Activated CD8-positive, alpha-beta T cell treated with anti-CD3 and anti-CD28 coated beads, Interleukin-2, amount 10 ng/mL, durations not matched to agents 7 days and 5 days (primary cell): ENCODE data around the gene NR2F1. TPM values are rescaled to one million over a fixed set of nuclear protein-coding genes. Genes with fewer than 3 reads are reported as not detected.

Source experiments
- ATAC-seq: fragments of 150-1000 bp; cut with Tn5 transposase; one replicate; pipeline ENCODE4 v1.10.0; 2021; ENCODE audit warnings: moderate library complexity
- CTCF ChIA-PET: fragments of 350-600 bp; sonication (Branson Sonifier 250); formaldehyde crosslinking; loops from one replicate; lab custom pipeline; 2021; ENCODE audit warnings: antibody characterized with exemption; lab: Charles Lee
- POLR2A ChIA-PET: fragments of 350-600 bp; sonication (Branson Sonifier 250); formaldehyde crosslinking; loops from one replicate; lab custom pipeline; 2021; ENCODE audit warnings: antibody characterized with exemption; lab: Charles Lee
- DNase-seq: peaks from one replicate; pipeline ENCODE4 v3.0.0-alpha.2; 2020
- H3K27ac Mint-ChIP-seq: one replicate; pipeline ENCODE4 v1.8.0; 2021; ENCODE audit warnings: mild to moderate bottlenecking, mixed read lengths
- H3K27me3 Mint-ChIP-seq: one replicate; pipeline ENCODE4 v1.8.0; 2021; ENCODE audit warnings: low read depth, mixed read lengths
- H3K36me3 Mint-ChIP-seq: one replicate; pipeline ENCODE4 v1.8.0; 2021; ENCODE audit warnings: low read depth, mixed read lengths
- H3K4me1 Mint-ChIP-seq: one replicate; pipeline ENCODE4 v1.8.0; 2021; ENCODE audit warnings: low read depth, mixed read lengths
- H3K4me3 Mint-ChIP-seq: one replicate; pipeline ENCODE4 v1.8.0; 2021; ENCODE audit warnings: mild to moderate bottlenecking, mixed read lengths
- H3K9me3 Mint-ChIP-seq: one replicate; pipeline ENCODE4 v1.8.0; 2022; ENCODE audit warnings: mixed read lengths; ENCODE audit not compliant: insufficient read depth
- total RNA-seq, 2 experiments: library from RNA; stranded (reverse); gene quantifications; one replicate each; pipeline ENCODE4 v1.2.3, GENCODE V29; 2021

The NR2F1 gene
- total RNA-seq, 2 experiments from 2014 or later, result not detected

- no peak overlapping the region for H3K4me3 Mint-ChIP-seq
These were observed 20.2 kb downstream of the NR2F1 start for GRCh38 chr5:93603078-93603792.

GRCh38 chr5:93603793-93604643 lies 21.0 kb downstream of the NR2F1 start:
- POLR2A ChIA-PET, result no interaction called here
- ATAC-seq (no peak), DNase-seq (no peak)
- peaks cover 5% of the 10 kb centered on the region for H3K4me1 Mint-ChIP-seq
- H3K27ac Mint-ChIP-seq, result no peak overlapping the region
- H3K9me3 Mint-ChIP-seq, result peaks cover 5% of the 10 kb centered on the region
- peaks cover 42% of the 10 kb centered on the region for H3K27me3 Mint-ChIP-seq
- H3K4me3 Mint-ChIP-seq, result no peak overlapping the region
- CTCF ChIA-PET, result no interaction called here
- H3K36me3 Mint-ChIP-seq, result peaks cover 9% of the 10 kb centered on the region

More at GRCh38 chr5:93603078-93603792, 20.2 kb downstream of the NR2F1 start:
- Mint-ChIP-seq H3K27me3 (peaks cover 40% of the 10 kb centered on the region), H3K9me3 (peaks cover 5% of the 10 kb centered on the region), H3K36me3 (peaks cover 9% of the 10 kb centered on the region), H3K27ac (no peak overlapping the region), H3K4me1 (peaks cover 5% of the 10 kb centered on the region)
- no peak for ATAC-seq
- CTCF ChIA-PET, result interaction anchor here (0.8 kb wide), 3 partner anchors 9 to 312 kb away, joined by 3 read pairs; no protein-coding TSS in a partner anchor
- POLR2A ChIA-PET, result no interaction called here
- no peak for DNase-seq

- Mint-ChIP-seq H3K4me3 (no peak overlapping the region), H3K4me1 (peaks cover 5% of the 10 kb centered on the region), H3K27ac (no peak overlapping the region), H3K36me3 (peaks cover 9% of the 10 kb centered on the region), H3K27me3 (peaks cover 49% of the 10 kb centered on the region), H3K9me3 (peaks cover 5% of the 10 kb centered on the region)
- ChIA-PET CTCF (no interaction called here), POLR2A (no interaction called here)
- no peak for ATAC-seq
- no peak for DNase-seq
These were observed 21.9 kb downstream of the NR2F1 start for GRCh38 chr5:93604644-93605515.

GRCh38 chr5:93606382-93606752 lies 23.3 kb downstream of the NR2F1 start:
- ChIA-PET POLR2A (no interaction called here), CTCF (interaction anchor here (1.3 to 3.6 kb wide), 3 partner anchors 194 to 1132 kb away, joined by 3 to 47 read pairs (median 4); no protein-coding TSS in a partner anchor)
- DNase-seq (no peak), ATAC-seq (no peak)
- peaks cover 8% of the 10 kb centered on the region for H3K36me3 Mint-ChIP-seq
- no peak overlapping the region for H3K4me3 Mint-ChIP-seq
- H3K9me3 Mint-ChIP-seq, result peaks cover 5% of the 10 kb centered on the region
- peaks cover 61% of the 10 kb centered on the region for H3K27me3 Mint-ChIP-seq
- peaks cover 5% of the 10 kb centered on the region for H3K4me1 Mint-ChIP-seq
- no peak overlapping the region for H3K27ac Mint-ChIP-seq

- ATAC-seq, result peak; percentile 78
These were observed 24.6 kb downstream of the NR2F1 start for GRCh38 chr5:93607367-93608258.

GRCh38 chr5:93608855-93609254 lies 25.8 kb downstream of the NR2F1 start:
- peaks cover 10% of the 10 kb centered on the region for H3K4me1 Mint-ChIP-seq
- peaks cover 76% of the 10 kb centered on the region for H3K27me3 Mint-ChIP-seq
- ChIA-PET CTCF (interaction anchor here (1.1 to 3.6 kb wide), 5 partner anchors 12 to 1129 kb away, joined by 3 to 47 read pairs (median 4); no protein-coding TSS in a partner anchor), POLR2A (no interaction called here)
- DNase-seq (no peak), ATAC-seq (no peak)
- H3K9me3 Mint-ChIP-seq, result no peaks in the 10 kb centered on the region
- no peak overlapping the region for H3K4me3 Mint-ChIP-seq
- H3K36me3 Mint-ChIP-seq, result peaks cover 2% of the 10 kb centered on the region
- H3K27ac Mint-ChIP-seq, result no peak overlapping the region

More at GRCh38 chr5:93607367-93608258, 24.6 kb downstream of the NR2F1 start:
- Mint-ChIP-seq H3K36me3 (peaks cover 5% of the 10 kb centered on the region), H3K27me3 (peaks cover 73% of the 10 kb centered on the region), H3K27ac (no peak overlapping the region), H3K4me1 (peaks cover 10% of the 10 kb centered on the region), H3K9me3 (peaks cover 5% of the 10 kb centered on the region), H3K4me3 (no peak overlapping the region)
- ChIA-PET POLR2A (no interaction called here), CTCF (interaction anchor here (0.7 to 3.6 kb wide), 11 partner anchors 13 to 1130 kb away, joined by 3 to 47 read pairs (median 4); partner anchors contain the start of gene NR2F1)
- peak; percentile 53 for DNase-seq

GRCh38 chr5:93609762-93610161 lies 26.7 kb downstream of the NR2F1 start:
- Mint-ChIP-seq H3K27ac (no peak overlapping the region), H3K27me3 (peaks cover 79% of the 10 kb centered on the region), H3K4me1 (peaks cover 10% of the 10 kb centered on the region), H3K4me3 (no peak overlapping the region), H3K9me3 (no peaks in the 10 kb centered on the region), H3K36me3 (peaks cover under 1% of the 10 kb centered on the region)
- CTCF ChIA-PET, result interaction anchor here (1.1 to 3.6 kb wide), 3 partner anchors 11 to 1128 kb away, joined by 4 to 47 read pairs (median 15); no protein-coding TSS in a partner anchor
- POLR2A ChIA-PET, result no interaction called here
- no peak for ATAC-seq
- DNase-seq, result no peak

- CTCF ChIA-PET, result no interaction called here
These were observed 27.7 kb downstream of the NR2F1 start for GRCh38 chr5:93610581-93611272.

GRCh38 chr5:93611273-93611975 lies 28.4 kb downstream of the NR2F1 start:
- H3K36me3 Mint-ChIP-seq, result no peaks in the 10 kb centered on the region
- H3K27me3 Mint-ChIP-seq, result peaks cover 72% of the 10 kb centered on the region
- peaks cover 10% of the 10 kb centered on the region for H3K4me1 Mint-ChIP-seq
- ChIA-PET CTCF (interaction anchor here (0.6 to 1.6 kb wide), 3 partner anchors 13 to 190 kb away, joined by 3 to 5 read pairs (median 3); no protein-coding TSS in a partner anchor), POLR2A (no interaction called here)
- DNase-seq (no peak), ATAC-seq (no peak)
- no peaks in the 10 kb centered on the region for H3K9me3 Mint-ChIP-seq
- no peak overlapping the region for H3K4me3 Mint-ChIP-seq
- H3K27ac Mint-ChIP-seq, result no peak overlapping the region

More at GRCh38 chr5:93610581-93611272, 27.7 kb downstream of the NR2F1 start:
- H3K36me3 Mint-ChIP-seq, result no peaks in the 10 kb centered on the region
- H3K27ac Mint-ChIP-seq, result no peak overlapping the region
- peaks cover 73% of the 10 kb centered on the region for H3K27me3 Mint-ChIP-seq
- peaks cover 10% of the 10 kb centered on the region for H3K4me1 Mint-ChIP-seq
- DNase-seq (no peak), ATAC-seq (no peak)
- no peaks in the 10 kb centered on the region for H3K9me3 Mint-ChIP-seq
- no peak overlapping the region for H3K4me3 Mint-ChIP-seq
- POLR2A ChIA-PET, result interaction anchor here (0.7 kb wide), 1 partner anchor 1164 kb away, joined by 3 read pairs; no protein-coding TSS in a partner anchor
